Endothelial cell of umbilical vein (primary cell): ENCODE data around the gene CLEC18A. TPM values are rescaled to one million over a fixed set of nuclear protein-coding genes. Genes with fewer than 3 reads are reported as not detected.
"Not testable (repeated sequence)": the region's sequence is repeated elsewhere in the genome, so short reads cannot be mapped to it uniquely, and the experiment has no call there.

Experiments used
- Bru-seq: library from RNA; stranded (reverse); fragments of 400-500 nt; gene quantifications from one replicate; lab custom pipeline; 2021; lab: Mats Ljungman, UMichigan
- BruChase-seq, 2 experiments: library from RNA; stranded (reverse); fragments of 400-500 nt; gene quantifications; one replicate each; lab custom pipeline; 2021; lab: Mats Ljungman, UMichigan
- BruUV-seq: library from RNA; stranded (reverse); fragments of 400-500 nt; replicated peaks from 2 replicates; lab custom pipeline; 2021; lab: Mats Ljungman, UMichigan
- CTCF ChIA-PET: fragments of 300-600, 350-600 bp; sonication (Branson Sonifier 250); formaldehyde crosslinking; loops from one replicate; lab custom pipeline; 2021; ENCODE audit warnings: antibody characterized with exemption, inconsistent platforms; lab: Charles Lee
- POLR2A ChIA-PET: fragments of 300-600, 350-600 bp; sonication (Branson Sonifier 250); formaldehyde crosslinking; loops from one replicate; lab custom pipeline; 2021; ENCODE audit warnings: antibody characterized with exemption, inconsistent platforms; lab: Charles Lee
- DNase-seq: peaks from one replicate; pipeline ENCODE4 v3.0.0-alpha.2; 2011; ENCODE audit warnings: low read depth, low spot score
- FAIRE-seq: peaks from 2 replicates; lab custom pipeline; 2011; peaks lifted over from hg19 to GRCh38; lab: Jason Lieb, UNC
- H2AFZ ChIP-seq: 2 replicates; pipeline ENCODE4 v1.6.0; 2012; ENCODE audit warnings: low read depth, low read length, control low read depth, inconsistent platforms
- H3K27ac ChIP-seq: 2 replicates; pipeline ENCODE4 v1.5.1; 2011; ENCODE audit warnings: low read depth, mild to moderate bottlenecking, control low read depth, low read length, moderate library complexity; ENCODE audit not compliant: insufficient read depth
- H3K27me3 ChIP-seq, 2 experiments: 2 replicates each; pipeline versions ENCODE4 v1.6.0 to v1.6.1; 2011; ENCODE audit warnings: low read length in 2 of 2, mixed read lengths in 1 of 2; ENCODE audit not compliant: control insufficient read depth in 2 of 2, insufficient read depth in 2 of 2
- H3K36me3 ChIP-seq, 2 experiments: 2 replicates in 1 of 2; 3 replicates in 1 of 2; pipeline ENCODE4 v1.5.1; 2011; ENCODE audit warnings: low read length in 2 of 2, mild to moderate bottlenecking in 1 of 2, moderate library complexity in 1 of 2; ENCODE audit not compliant: control insufficient read depth in 2 of 2, insufficient read depth in 2 of 2; ENCODE audit errors: extremely low read depth in 1 of 2
- H3K4me1 ChIP-seq: 3 replicates; pipeline ENCODE4 v1.5.1; 2011; ENCODE audit warnings: mild to moderate bottlenecking, low read length; ENCODE audit not compliant: control insufficient read depth, insufficient read depth; ENCODE audit errors: extremely low read depth
- H3K4me2 ChIP-seq: 2 replicates; pipeline ENCODE4 v1.6.1; 2011; ENCODE audit warnings: low read length, control low read depth, mixed read lengths; ENCODE audit not compliant: insufficient read depth
- H3K4me3 ChIP-seq, 3 experiments: fragments of 200-600 bp in 1 of 3; sonication (generic), shearing (Covaris generic) in 1 of 3; replicated peaks in 1 of 3; 2 replicates each; pipeline ENCODE4 v1.5.1; 2011 to 2016; ENCODE audit warnings: control low read depth in 3 of 3, low read length in 3 of 3, mild to moderate bottlenecking in 2 of 3, inconsistent platforms in 1 of 3, low read depth in 1 of 3, moderate library complexity in 1 of 3; ENCODE audit not compliant: insufficient read depth in 1 of 3
- H3K79me2 ChIP-seq: 2 replicates; pipeline ENCODE4 v1.6.0; 2012; ENCODE audit warnings: low read length, inconsistent platforms; ENCODE audit not compliant: control insufficient read depth, insufficient read depth
- H3K9ac ChIP-seq: replicated peaks from 2 replicates; pipeline ENCODE3; 2011; ENCODE audit warnings: low read length, control low read depth; ENCODE audit not compliant: insufficient read depth; ENCODE audit errors: extremely low read depth
- H3K9me1 ChIP-seq: replicated peaks from 3 replicates; pipeline ENCODE4 v1.6.0; 2011; ENCODE audit warnings: mild to moderate bottlenecking, low read length; ENCODE audit not compliant: control insufficient read depth, insufficient read depth; ENCODE audit errors: extremely low read depth
- H3K9me3 ChIP-seq: replicated peaks from 2 replicates; pipeline ENCODE4 v1.5.1; 2012; ENCODE audit warnings: low read length, inconsistent platforms; ENCODE audit not compliant: control insufficient read depth, insufficient read depth
- H4K20me1 ChIP-seq: replicated peaks from 2 replicates; pipeline ENCODE3; 2011; ENCODE audit warnings: mild to moderate bottlenecking, low read length; ENCODE audit not compliant: control insufficient read depth, insufficient read depth; ENCODE audit errors: extremely low read depth
- CTCF ChIP-seq, 2 donors: IDR thresholded peaks; 1 replicate in 1 of 2; 2 replicates in 1 of 2; pipeline ENCODE4 v1.5.1; 2011; ENCODE audit warnings: low read length in 2 of 2, mild to moderate bottlenecking in 2 of 2, moderate library complexity in 2 of 2, control low read depth in 1 of 2, inconsistent platforms in 1 of 2, low read depth in 1 of 2; ENCODE audit not compliant: insufficient read depth in 1 of 2; ENCODE audit errors: extremely low read depth in 1 of 2
- FOS ChIP-seq: IDR thresholded peaks from 2 replicates; pipeline ENCODE4 v1.6.1; 2011; ENCODE audit warnings: mild to moderate bottlenecking, low read length, moderate library complexity, borderline replicate concordance; ENCODE audit not compliant: insufficient read depth
- dilution Hi-C: fragments of 300-500 bp; cut with MboI; formaldehyde crosslinking; loops from one replicate; pipeline ENCODE4 v1.15.0; 2019; ENCODE audit warnings: low sequenced_read_pairs; ENCODE audit not compliant: extremely low pct_ligation_motif_present
- intact Hi-C: fragments of 100-400 bp; cut with micrococcal nuclease; formaldehyde crosslinking; loops from one replicate; pipeline ENCODE4 v1.10.0; 2022
- long read RNA-seq: library from polyadenylated mRNA; stranded (forward); transcript quantifications from one replicate; pipeline ENCODE4 v2.0.0, GENCODE V29; 2021
- polyA minus RNA-seq, 3 experiments: library from RNA; depleted of rRNA, polyadenylated mRNA; stranded (reverse); fragments of >200 nt; gene quantifications; 1 replicate in 1 of 3; 2 replicates in 2 of 3; pipeline ENCODE4 v1.2.3, GENCODE V29; 2011
- polyA plus RNA-seq, 4 experiments: library from polyadenylated mRNA; depleted of rRNA in 3 of 4; stranded (reverse) in 3 of 4; unstranded in 1 of 4; fragments of >200 nt; gene quantifications; 2 replicates each; pipeline versions ENCODE4 v1.2.1 to v1.2.3, GENCODE V29; 2011 to 2012; ENCODE audit warnings: missing spikeins in 1 of 4
- total RNA-seq: library from RNA; stranded (reverse); gene quantifications from 2 replicates; pipeline ENCODE4 v1.2.3, GENCODE V29; 2021

Gene CLEC18A
- total RNA-seq: 0.46 and 0.51 TPM in 2 replicates
- 0.35 and 0.65 TPM in 2 replicates for polyA plus RNA-seq
- polyA plus RNA-seq (2011; cell fraction: cytosol; rRNA removed): 0.04 TPM in 2 replicates
- 2.2 and 3.4 TPM in 2 replicates for polyA plus RNA-seq (2011; cell fraction: nucleus; rRNA removed)
- 0.18 and 0.36 TPM in 2 replicates for polyA plus RNA-seq (2012)
- 0.42 and 0.75 TPM in 2 replicates for polyA minus RNA-seq
- not detected for polyA minus RNA-seq (2011; cell fraction: cytosol; rRNA and poly(A)+ RNA removed)
- polyA minus RNA-seq (2011; cell fraction: nucleus; rRNA and poly(A)+ RNA removed): 1.6 and 1.7 TPM in 2 replicates
- percentile 15 among the genes with signal in this experiment for Bru-seq, nascent RNA
- percentile 31 among the genes with signal in this experiment for BruChase-seq, experiment 1, labeled RNA remaining after a 6-hour chase
- percentile 20 among the genes with signal in this experiment for BruChase-seq, experiment 2, labeled RNA remaining after a 2-hour chase
- long read RNA-seq: 0 reads

DNA sequence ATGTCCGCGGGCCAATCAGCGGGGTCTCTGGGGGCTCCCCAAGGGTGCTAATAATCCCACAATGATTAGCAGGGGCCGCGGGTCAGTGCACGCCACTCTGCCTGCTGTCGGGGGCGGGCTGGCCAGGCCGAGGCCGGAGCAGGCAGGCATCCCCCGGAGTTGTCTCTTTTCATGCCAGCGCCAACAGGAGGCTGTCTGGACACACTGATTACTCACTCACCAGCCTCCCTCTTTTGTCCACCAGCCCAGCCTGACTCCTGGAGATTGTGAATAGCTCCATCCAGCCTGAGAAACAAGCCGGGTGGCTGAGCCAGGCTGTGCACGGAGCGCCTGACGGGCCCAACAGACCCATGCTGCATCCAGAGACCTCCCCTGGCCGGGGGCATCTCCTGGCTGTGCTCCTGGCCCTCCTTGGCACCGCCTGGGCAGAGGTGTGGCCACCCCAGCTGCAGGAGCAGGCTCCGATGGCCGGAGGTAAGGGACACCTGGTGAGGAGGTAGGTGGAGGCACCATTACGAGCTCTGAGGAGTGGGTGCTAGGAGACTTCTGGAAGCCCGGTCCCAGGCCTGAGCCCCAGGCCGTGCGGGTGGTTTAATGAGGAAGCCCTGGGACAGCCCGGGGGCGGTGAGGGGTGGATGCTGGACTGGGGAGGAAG is at the start of gene CLEC18A:
Gene CLEC18A (plus strand): TSS at position 318 of the 655 bp plus-strand sequence. CDS start 33 bp downstream, at position 351.
- H3K27ac ChIP-seq, CTCF ChIA-PET, POLR2A ChIA-PET, H3K9ac ChIP-seq, H3K9me3 ChIP-seq, H3K4me3 ChIP-seq, H3K79me2 ChIP-seq, intact Hi-C loops, H3K4me1 ChIP-seq, H2AFZ ChIP-seq, DNase-seq, BruUV-seq, H3K9me1 ChIP-seq, H3K36me3 ChIP-seq, FAIRE-seq, H3K4me2 ChIP-seq, H3K27me3 ChIP-seq, H4K20me1 ChIP-seq, dilution Hi-C loops: not testable (repeated sequence)

DNA sequence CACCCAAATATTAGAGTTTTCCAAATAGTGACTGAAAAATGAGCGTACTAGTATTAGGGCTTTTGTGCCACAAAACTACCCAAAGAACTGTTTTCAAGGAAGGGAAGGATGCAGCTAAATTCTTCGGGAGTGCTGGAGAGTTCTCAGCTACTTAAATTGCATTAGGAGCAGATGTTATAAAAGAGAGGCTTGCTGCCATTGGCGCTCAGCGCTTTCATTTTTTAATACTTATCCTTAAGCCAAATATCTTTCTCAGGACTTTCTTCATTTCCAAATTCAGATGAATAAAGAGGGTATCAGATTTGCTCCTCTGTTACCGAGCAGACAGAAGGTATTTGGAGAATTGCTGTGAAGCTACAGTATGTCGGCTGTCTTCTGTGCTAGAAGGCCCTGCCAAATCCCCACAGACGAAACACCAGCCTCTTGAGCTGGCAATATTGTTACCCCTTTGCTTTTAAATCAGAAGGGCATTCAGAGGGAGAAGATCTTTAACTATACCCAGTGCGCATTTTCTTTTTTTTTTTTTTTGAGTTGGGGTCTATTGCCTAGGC is 47.2 kb upstream of the CLEC18A start:
- ChIA-PET POLR2A (interaction anchor here (0.7 kb wide), 1 partner anchor 140 kb away, joined by 5 read pairs; no protein-coding TSS in a partner anchor), CTCF (interaction anchor here (1.4 to 5.4 kb wide), 2 partner anchors 25 to 105 kb away, joined by 4 to 32 read pairs; no protein-coding TSS in a partner anchor)
- Histone ChIP-seq H3K4me3 (no peak overlapping the region), H3K27ac (no peak overlapping the region), H3K4me2 (no peak overlapping the region), H3K79me2 (no peaks in the 10 kb centered on the region), H3K27me3 (no peaks in the 10 kb centered on the region), H3K9ac (no peak overlapping the region), H3K36me3 (peaks cover 0 to 4% of the 10 kb centered on the region in 2 experiments), H4K20me1 (no peaks in the 10 kb centered on the region), H2AFZ (no peak overlapping the region), H3K4me1 (no peaks in the 10 kb centered on the region), H3K9me3 (no peaks in the 10 kb centered on the region), H3K9me1 (no peaks in the 10 kb centered on the region)
- DNase-seq (no peak), FAIRE-seq (no peak)
- dilution Hi-C loops (no loop called here), intact Hi-C loops (loop anchor here (5.0 kb wide), 1 partner anchor 57 kb away; no protein-coding TSS in a partner anchor)
- BruUV-seq: no TSS peak
- no peak for TF ChIP-seq FOS
- TF ChIP-seq CTCF (IDR thresholded peaks at IDR 0.05; ENCODE audit: extremely low read depth in 1 of 2, insufficient read depth in 1 of 2, low read depth in 1 of 2, low read length in 2 of 2): no peak
